K562 (cell line): Measurements from ENCODE around the gene ZNF574. TPM values are rescaled to one million over a fixed set of nuclear protein-coding genes. Genes with fewer than 3 reads are reported as not detected.
A peak's percentile ranks its signal among the peaks of the same experiment; 100 is the strongest.

ENCODE experiments used
- CHD2 ChIP-seq: IDR thresholded peaks from 2 replicates; pipeline ENCODE4 v1.6.1; 2011; ENCODE audit warnings: low read depth, low read length
- HMGN3 ChIP-seq: IDR thresholded peaks from 2 replicates; pipeline ENCODE4 v1.6.1; 2011; ENCODE audit warnings: borderline replicate concordance, low read depth, mild to moderate bottlenecking, mixed read lengths, low read length; ENCODE audit not compliant: insufficient read length; ENCODE audit errors: extremely low read depth
- KDM1A ChIP-seq, 2 experiments: fragments of 450-650 bp; IDR thresholded peaks; 2 replicates each; pipeline ENCODE4 v1.6.1; 2016; ENCODE audit warnings: mild to moderate bottlenecking in 2 of 2
- KLF16 ChIP-seq: IDR thresholded peaks from 2 replicates; pipeline ENCODE4 v1.6.1; 2016; ENCODE audit warnings: antibody characterized with exemption
- MCM3 ChIP-seq: fragments of 450-650 bp; IDR thresholded peaks from 2 replicates; pipeline ENCODE4 v1.6.1; 2016
- MGA ChIP-seq: fragments of 450-650 bp; IDR thresholded peaks from 2 replicates; pipeline ENCODE4 v1.6.1; 2016; ENCODE audit warnings: mild to moderate bottlenecking, moderate library complexity
- NCOA6 ChIP-seq: fragments of 450-650 bp; IDR thresholded peaks from 2 replicates; pipeline ENCODE4 v1.6.1; 2017; ENCODE audit warnings: mild to moderate bottlenecking
- PML ChIP-seq: IDR thresholded peaks from 2 replicates; pipeline ENCODE4 v1.6.1; 2012; ENCODE audit warnings: low read length, inconsistent platforms
- RBM39 ChIP-seq: fragments of 200-400 bp; formaldehyde crosslinking; optimal IDR thresholded peaks from 2 replicates; pipeline ENCODE3; 2018; ENCODE audit warnings: low read depth, low read length
- SIN3A ChIP-seq, 2 experiments: fragments of 150-350 bp in 1 of 2; IDR thresholded peaks; 2 replicates each; pipeline ENCODE4 v1.6.1; 2011 to 2016; ENCODE audit warnings: borderline replicate concordance in 2 of 2, low read depth in 2 of 2, low read length in 2 of 2, mild to moderate bottlenecking in 2 of 2, moderate library complexity in 2 of 2; ENCODE audit not compliant: control insufficient read depth in 1 of 2
- SOX6 ChIP-seq: fragments of 450-650 bp; IDR thresholded peaks from 2 replicates; pipeline ENCODE4 v1.6.1; 2014; ENCODE audit warnings: mild to moderate bottlenecking
- USF2 ChIP-seq: sonication (generic); formaldehyde crosslinking; IDR thresholded peaks from 2 replicates; pipeline ENCODE4 v1.5.0; 2020; ENCODE audit warnings: missing genetic modification reagents
- ZFP36 ChIP-seq: fragments of 150-350 bp; IDR thresholded peaks from 2 replicates; pipeline ENCODE4 v1.6.1; 2018; ENCODE audit warnings: low read length, low read depth; ENCODE audit not compliant: partially characterized antibody
- ZNF384 ChIP-seq: IDR thresholded peaks from 2 replicates; pipeline ENCODE4 v1.6.1; 2012; ENCODE audit warnings: low read depth, low read length, improper control_type of control experiment
- ZNF41 ChIP-seq: fragments of 250-450 bp; sonication (Bioruptor Pico); conservative IDR thresholded peaks from 2 replicates; pipeline ENCODE4 v1.4.0; 2020; ENCODE audit warnings: mild to moderate bottlenecking
- polyA plus RNA-seq, 8 experiments: library from polyadenylated mRNA; depleted of rRNA in 4 of 8; stranded (reverse) in 5 of 8; unstranded in 3 of 8; fragments of >200 nt; fragmentation: Nextera tagmentation in 2 of 8; fragmentation: Illumina TruSeq in 1 of 8; extraction: Ambion mirVana in 2 of 8; extraction: Trizol in 1 of 8; gene quantifications; 2 replicates each; pipeline versions ENCODE4 v1.2.1 to v1.2.3, GENCODE V29; 2011 to 2014; ENCODE audit warnings: inconsistent platforms in 1 of 8, missing spikeins in 1 of 8
- total RNA-seq, 7 experiments: library from RNA; depleted of rRNA in 6 of 7; stranded (reverse); fragments of >200 nt in 6 of 7; fragmentation: Illumina TruSeq in 2 of 7; extraction: Trizol in 2 of 7; gene quantifications; 2 replicates each; pipeline versions ENCODE4 v1.2.1 to v1.2.3, GENCODE V29; 2011 to 2021; ENCODE audit warnings: low replicate concordance in 1 of 7

The ZNF574 gene
- total and polyA plus RNA-seq, 9 of the 15 experiments (the other 6 are each of a cell fraction or from before 2014, with no cell fraction given), result 0.24 to 20.7 (median 8.4) TPM

GRCh38 chr19:42108527-42109389, 32.8 kb downstream of the ZNF574 start (continued):
- TF ChIP-seq MGA, result no peak
- TF ChIP-seq ZNF384, result peak; percentile 53; the same call in 1 of the 2 replicates
- peak; percentile 72 for TF ChIP-seq KLF16
- no peak for TF ChIP-seq CHD2
- no peak for TF ChIP-seq SIN3A (IDR thresholded peaks at IDR 0.05; ENCODE audit: borderline replicate concordance in 2 of 2, control insufficient read depth in 1 of 2, low read depth in 2 of 2, low read length in 2 of 2)
- no peak for TF ChIP-seq PML
- TF ChIP-seq SOX6, result no peak
- peak; percentile 89 for TF ChIP-seq RBM39
- no peak for TF ChIP-seq KDM1A (IDR thresholded peaks at IDR 0.05)
- no peak for TF ChIP-seq MCM3
- TF ChIP-seq NCOA6, result no peak
- TF ChIP-seq ZFP36, result peak; percentile 53
- TF ChIP-seq HMGN3, result no peak
- no peak for TF ChIP-seq USF2 (CRISPR knock-in tag)
- no peak for TF ChIP-seq ZNF41 (CRISPR knock-in tag)
